IMR-90 (cell line): ENCODE data around the gene TSPEAR. TPM values are rescaled to one million over a fixed set of nuclear protein-coding genes. Genes with fewer than 3 reads are reported as not detected.

Experiments used
- ATAC-seq: fragments of 200-7000 bp; cut with Tn5 transposase; 2 replicates; pipeline ENCODE4 v1.9.1; 2020; ENCODE audit warnings: low read depth, mild to moderate bottlenecking, moderate library complexity
- BruUV-seq: library from RNA; stranded (reverse); fragments of 400-500 nt; replicated peaks from 2 replicates; lab custom pipeline; 2021; lab: Mats Ljungman, UMichigan
- CTCF ChIA-PET: fragments of 300-600 bp; formaldehyde crosslinking; extraction: SDS; loops from one replicate; lab custom pipeline; 2021; ENCODE audit warnings: antibody characterized with exemption; lab: Yijun Ruan, JAX
- POLR2A ChIA-PET: fragments of 300-600 bp; sonication (Branson Sonifier 250); formaldehyde crosslinking; loops from one replicate; lab custom pipeline; 2022; ENCODE audit warnings: antibody characterized with exemption; ENCODE audit not compliant: unreplicated experiment; lab: Charles Lee
- DNase-seq: peaks from one replicate; pipeline ENCODE4 v3.0.0; 2013
- H2AFZ ChIP-seq: replicated peaks from 2 replicates; pipeline ENCODE3; 2013; ENCODE audit warnings: low read length, mild to moderate bottlenecking; ENCODE audit not compliant: poor library complexity
- H2AK5ac ChIP-seq: 2 replicates; pipeline ENCODE4 v1.6.1; 2013; ENCODE audit warnings: low read depth, low read length, inconsistent platforms
- H2AK9ac ChIP-seq: replicated peaks from 2 replicates; pipeline ENCODE3; 2013; ENCODE audit warnings: mild to moderate bottlenecking, low read depth, low read length, moderate library complexity; ENCODE audit not compliant: poor library complexity
- H2BK120ac ChIP-seq: 2 replicates; pipeline ENCODE4 v1.6.1; 2013; ENCODE audit warnings: low read depth, low read length, inconsistent platforms
- H2BK15ac ChIP-seq: 3 replicates; pipeline ENCODE4 v1.6.1; 2013; ENCODE audit warnings: low read depth, low read length, inconsistent platforms
- H2BK20ac ChIP-seq: 2 replicates; pipeline ENCODE4 v1.6.1; 2013; ENCODE audit warnings: low read depth, mild to moderate bottlenecking, inconsistent platforms, low read length, moderate library complexity
- H2BK5ac ChIP-seq: 2 replicates; pipeline ENCODE4 v1.6.1; 2013; ENCODE audit warnings: mild to moderate bottlenecking, low read depth, low read length, inconsistent platforms; ENCODE audit not compliant: poor library complexity, severe bottlenecking
- H3K14ac ChIP-seq: replicated peaks from 2 replicates; pipeline ENCODE4 v1.6.1; 2013; ENCODE audit warnings: low read depth, low read length, inconsistent platforms
- H3K18ac ChIP-seq: 2 replicates; pipeline ENCODE4 v1.6.1; 2013; ENCODE audit warnings: low read depth, low read length, control low read depth
- H3K23ac ChIP-seq: 2 replicates; pipeline ENCODE4 v1.6.1; 2013; ENCODE audit warnings: low read depth, low read length, inconsistent platforms
- H3K27ac ChIP-seq: 2 replicates; pipeline ENCODE4 v1.5.1; 2013; ENCODE audit warnings: mild to moderate bottlenecking, control low read depth, low read length; ENCODE audit not compliant: insufficient read depth
- H3K27me3 ChIP-seq: 2 replicates; pipeline ENCODE4 v1.6.1; 2013; ENCODE audit warnings: low read length; ENCODE audit not compliant: control insufficient read depth, insufficient read depth
- H3K36me3 ChIP-seq: 2 replicates; pipeline ENCODE4 v1.6.1; 2013; ENCODE audit warnings: low read length, mixed read lengths; ENCODE audit not compliant: control insufficient read depth, insufficient read depth
- H3K4ac ChIP-seq: 2 replicates; pipeline ENCODE4 v1.6.1; 2013; ENCODE audit warnings: low read depth, low read length, inconsistent platforms
- H3K4me1 ChIP-seq: 2 replicates; pipeline ENCODE4 v1.6.1; 2013; ENCODE audit warnings: low read length, mixed read lengths; ENCODE audit not compliant: control insufficient read depth, insufficient read depth
- H3K4me2 ChIP-seq: 2 replicates; pipeline ENCODE4 v1.6.1; 2013; ENCODE audit warnings: low read depth, mild to moderate bottlenecking, control low read depth, low read length, moderate library complexity
- H3K4me3 ChIP-seq: 2 replicates; pipeline ENCODE4 v1.5.1; 2013; ENCODE audit warnings: low read depth, mild to moderate bottlenecking, control low read depth, low read length, moderate library complexity; ENCODE audit not compliant: insufficient read depth
- H3K56ac ChIP-seq: 2 replicates; pipeline ENCODE4 v1.6.1; 2013; ENCODE audit warnings: low read length, inconsistent platforms; ENCODE audit not compliant: insufficient read depth; ENCODE audit errors: extremely low read depth
- H3K79me1 ChIP-seq, 2 experiments: 2 replicates each; pipeline ENCODE4 v1.6.1; 2013; ENCODE audit warnings: low read length in 2 of 2, inconsistent platforms in 1 of 2, low read depth in 1 of 2
- H3K9ac ChIP-seq: 2 replicates; pipeline ENCODE4 v1.6.1; 2013; ENCODE audit warnings: low read depth, low read length, control low read depth
- H3K9me1 ChIP-seq: 2 replicates; pipeline ENCODE4 v1.6.1; 2013; ENCODE audit warnings: low read length, inconsistent platforms; ENCODE audit not compliant: insufficient read depth
- H3K9me3 ChIP-seq: 2 replicates; pipeline ENCODE4 v1.6.1; 2013; ENCODE audit warnings: low read length; ENCODE audit not compliant: control insufficient read depth, insufficient read depth
- H4K20me1 ChIP-seq: 2 replicates; pipeline ENCODE4 v1.6.1; 2013; ENCODE audit warnings: low read length, inconsistent platforms; ENCODE audit not compliant: insufficient read depth
- H4K5ac ChIP-seq: 2 replicates; pipeline ENCODE4 v1.6.1; 2013; ENCODE audit warnings: mild to moderate bottlenecking, low read depth, low read length, control low read depth
- H4K8ac ChIP-seq, 2 experiments: 2 replicates each; pipeline ENCODE4 v1.6.1; 2013; ENCODE audit warnings: low read depth in 2 of 2, low read length in 2 of 2, control low read depth in 1 of 2, inconsistent platforms in 1 of 2
- H4K91ac ChIP-seq: 2 replicates; pipeline ENCODE4 v1.6.1; 2013; ENCODE audit warnings: low read depth, low read length, inconsistent platforms; ENCODE audit not compliant: insufficient read depth
- CEBPB ChIP-seq: IDR thresholded peaks from 2 replicates; pipeline ENCODE4 v1.6.1; 2012; ENCODE audit warnings: low read depth, low read length, improper control_type of control experiment
- CHD1 ChIP-seq: IDR thresholded peaks from 2 replicates; pipeline ENCODE4 v1.6.1; 2012; ENCODE audit warnings: low read depth, low read length, improper control_type of control experiment
- CTCF ChIP-seq: conservative IDR thresholded peaks from 2 replicates; pipeline ENCODE4 v1.5.1; 2012; ENCODE audit warnings: mild to moderate bottlenecking, low read depth, low read length, improper control_type of control experiment
- MAFK ChIP-seq: IDR thresholded peaks from 2 replicates; pipeline ENCODE4 v1.6.1; 2012; ENCODE audit warnings: low read depth, low read length, improper control_type of control experiment
- MAZ ChIP-seq: IDR thresholded peaks from 2 replicates; pipeline ENCODE4 v1.6.1; 2012; ENCODE audit warnings: low read depth, mild to moderate bottlenecking, low read length, improper control_type of control experiment, moderate library complexity, borderline replicate concordance
- NFE2L2 ChIP-seq: fragments of 150-350 bp; IDR thresholded peaks from 2 replicates; pipeline ENCODE4 v1.6.1; 2016; ENCODE audit warnings: low read depth, mild to moderate bottlenecking, low read length
- POLR2A ChIP-seq: IDR thresholded peaks from 2 replicates; pipeline ENCODE4 v1.6.1; 2012; ENCODE audit warnings: mild to moderate bottlenecking, low read depth, low read length
- RAD21 ChIP-seq: IDR thresholded peaks from 2 replicates; pipeline ENCODE4 v1.6.1; 2012; ENCODE audit warnings: low read length, improper control_type of control experiment
- SMC3 ChIP-seq: fragments of 150-350 bp; IDR thresholded peaks from 2 replicates; pipeline ENCODE4 v1.6.1; 2016; ENCODE audit warnings: low read depth, mild to moderate bottlenecking, antibody characterized with exemption, low read length, moderate library complexity
- USF2 ChIP-seq: fragments of 150-350 bp; IDR thresholded peaks from 2 replicates; pipeline ENCODE4 v1.6.1; 2017; ENCODE audit warnings: mild to moderate bottlenecking, antibody characterized with exemption, low read length, low read depth
- WGBS, 2 experiments: methylation state at CpG; one replicate each; pipeline versions ENCODE4 v1.1.5 to v1.1.7; 2013; ENCODE audit warnings: missing lambda C conversion rate in 2 of 2; ENCODE audit not compliant: insufficient read length in 1 of 2; ENCODE audit errors: extremely low coverage in 2 of 2; 5-methylcytosine and 5-hydroxymethylcytosine counted together
- dilution Hi-C: fragments of 300-500 bp; cut with HindIII; formaldehyde crosslinking; loops from one replicate; pipeline ENCODE4 v1.14.3; 2018; ENCODE audit warnings: low sequenced_read_pairs; ENCODE audit not compliant: unreplicated experiment
- in situ Hi-C: fragments of 300-500 bp; cut with MboI; formaldehyde crosslinking; loops from 3 replicates; pipeline ENCODE4 v1.14.3; 2019; ENCODE audit warnings: low sequenced_read_pairs, inconsistent platforms, mixed read lengths
- intact Hi-C: fragments of 100-400 bp; cut with micrococcal nuclease; formaldehyde crosslinking; loops from 2 replicates; pipeline ENCODE4 v1.10.0; 2022
- polyA plus RNA-seq, 3 experiments: library from polyadenylated mRNA; depleted of rRNA; stranded (reverse); fragments of >200 nt; gene quantifications; 2 replicates each; pipeline ENCODE4 v1.2.3, GENCODE V29; 2012; ENCODE audit warnings: low replicate concordance in 1 of 3
- total RNA-seq: library from RNA; depleted of rRNA; stranded (reverse); fragments of >200 nt; gene quantifications from 2 replicates; pipeline ENCODE4 v1.2.3, GENCODE V29; 2012

Gene TSPEAR
- total and polyA plus RNA-seq, 2 of the 4 experiments (the other 2 are of a cell fraction): not detected

DNA sequence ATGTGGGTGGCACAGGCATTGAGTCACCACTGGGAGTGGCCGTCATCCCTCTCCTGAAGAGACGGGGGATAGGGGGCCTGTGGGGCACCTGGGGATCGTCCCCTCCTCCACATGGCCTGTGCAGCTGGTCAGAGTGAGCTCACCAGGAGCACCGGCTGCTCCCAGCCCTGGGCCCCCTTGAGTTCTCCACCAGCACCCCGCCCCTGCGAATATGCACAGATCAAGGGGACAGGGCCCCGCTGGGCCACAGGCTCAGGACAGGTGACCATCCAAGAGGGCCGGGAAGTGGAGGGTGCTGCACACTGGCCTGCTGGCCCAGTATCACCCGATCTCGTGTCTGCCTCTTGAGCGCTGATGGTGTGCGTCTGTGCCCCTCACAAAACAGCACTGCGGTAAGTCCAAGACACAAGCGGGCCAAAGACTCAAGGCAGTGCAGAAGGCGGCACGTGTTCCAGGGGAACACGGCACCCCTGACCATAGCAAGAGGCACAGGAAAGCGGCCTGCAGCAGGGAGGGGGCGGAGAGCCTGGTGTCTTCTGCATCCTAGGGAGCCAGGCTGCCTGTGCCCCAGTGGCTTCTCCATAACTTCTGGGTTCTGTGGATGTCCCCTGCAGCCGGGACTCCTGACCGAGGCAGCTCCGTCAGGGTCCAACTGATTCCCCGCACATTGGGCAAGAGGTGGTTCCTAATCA is 18.1 kb upstream of the TSPEAR start:
- Histone ChIP-seq H3K9me1 (no peaks in the 10 kb centered on the region), H2BK5ac (no peak overlapping the region), H2BK120ac (no peak overlapping the region), H3K9me3 (no peaks in the 10 kb centered on the region), H3K79me1 (no peaks in the 10 kb centered on the region), H2BK15ac (no peak overlapping the region), H4K91ac (no peak overlapping the region), H3K4me1 (no peaks in the 10 kb centered on the region), H3K23ac (no peak overlapping the region), H3K14ac (no peak overlapping the region), H4K5ac (no peak overlapping the region), H3K4ac (no peak overlapping the region), H3K4me2 (no peak overlapping the region), H3K36me3 (no peaks in the 10 kb centered on the region), H3K56ac (no peak overlapping the region), H3K4me3 (no peak overlapping the region), H2AK9ac (no peak overlapping the region), H2AK5ac (no peak overlapping the region), H3K18ac (no peak overlapping the region), H3K27ac (no peak overlapping the region), H3K9ac (no peak overlapping the region), H4K8ac (no peak overlapping the region), H4K20me1 (no peaks in the 10 kb centered on the region), H2BK20ac (no peak overlapping the region), H2AFZ (no peak overlapping the region), H3K27me3 (peaks cover 26% of the 10 kb centered on the region)
- dilution Hi-C loops (no loop called here), intact Hi-C loops (no loop called here), in situ Hi-C loops (no loop called here)
- ChIA-PET CTCF (no interaction called here), POLR2A (no interaction called here)
- WGBS, 2 experiments: 86% methylated on average over 12 of the region's 23 CpGs; no CpG with 5 or more reads in 1 of the 2 experiments
- BruUV-seq: no TSS peak
- TF ChIP-seq RAD21: no peak
- TF ChIP-seq MAFK: no peak
- TF ChIP-seq CHD1: no peak
- TF ChIP-seq USF2: no peak
- TF ChIP-seq MAZ: no peak
- TF ChIP-seq SMC3: no peak
- no peak for TF ChIP-seq CEBPB
- TF ChIP-seq CTCF: no peak
- no peak for TF ChIP-seq NFE2L2
- TF ChIP-seq POLR2A: no peak
- no peak for DNase-seq
- no peak for ATAC-seq
